Gastrocnemius medialis (tissue), 4 donors: Measurements from ENCODE around the gene OPCML. TPM values are rescaled to one million over a fixed set of nuclear protein-coding genes. Genes with fewer than 3 reads are reported as not detected.

Source experiments
- ATAC-seq, 2 donors: fragments of 150-250 bp; one replicate each; pipeline ENCODE4 v1.9.1; 2016
- DNase-seq, 2 donors: peaks; one replicate each; pipeline ENCODE4 v3.0.0-alpha.2; 2019
- H3K27ac ChIP-seq, 4 donors: fragments of 200-600 bp; sonication (generic); 1 replicate in 1 of 4; 2 replicates in 3 of 4; pipeline ENCODE4 v1.5.1; 2016 to 2018; ENCODE audit warnings: mild to moderate bottlenecking in 2 of 4, moderate library complexity in 1 of 4
- H3K27me3 ChIP-seq, 3 donors: fragments of 200-600 bp; sonication (generic) in 2 of 3; 1 replicate in 1 of 3; 2 replicates in 2 of 3; pipeline versions ENCODE4 v1.5.1 to v1.6.0; 2016 to 2019; ENCODE audit warnings: mild to moderate bottlenecking in 1 of 3, moderate library complexity in 1 of 3
- H3K36me3 ChIP-seq, 2 donors: fragments of 200-600 bp; sonication (generic) in 1 of 2; one replicate each; pipeline ENCODE4 v1.5.1; 2017 to 2018
- H3K4me1 ChIP-seq, 2 donors: fragments of 200-600 bp; sonication (generic) in 1 of 2; one replicate each; pipeline ENCODE4 v1.5.1; 2016 to 2017; ENCODE audit warnings: mild to moderate bottlenecking in 2 of 2
- H3K4me3 ChIP-seq, 4 donors: fragments of 200-600 bp; sonication (generic) in 3 of 4; 1 replicate in 1 of 4; 2 replicates in 3 of 4; pipeline ENCODE4 v1.5.1; 2016 to 2019; ENCODE audit warnings: mild to moderate bottlenecking in 2 of 4
- H3K9me3 ChIP-seq, 3 donors: fragments of 200-600 bp; sonication (generic) in 2 of 3; 1 replicate in 1 of 3; 2 replicates in 2 of 3; pipeline ENCODE4 v1.5.1; 2016 to 2019
- POLR2A ChIP-seq, 2 donors: fragments of 450-650 bp; IDR thresholded peaks; one replicate each; pipeline ENCODE4 v1.6.1; 2017; ENCODE audit warnings: antibody characterized with exemption in 2 of 2, mild to moderate bottlenecking in 2 of 2, moderate library complexity in 2 of 2
- in situ Hi-C, 4 donors: fragments of 200-750 bp; cut with MboI; loops; one replicate each; pipeline versions ENCODE4 v1.15.0 to v1.8.0; 2017; ENCODE audit warnings: low sequenced_read_pairs in 4 of 4
- intact Hi-C: fragments of 100-400 bp; cut with DNase I; formaldehyde crosslinking; loops from one replicate; pipeline ENCODE4 v1.15.1; 2023; ENCODE audit warnings: low total_unique reads
- total RNA-seq, 4 donors: library from RNA; depleted of rRNA; stranded (reverse); fragments of >200 nt; gene quantifications; one replicate each; pipeline versions ENCODE4 v1.1.0 to v1.2.3, GENCODE V29; 2016
- TF ChIP-seq, protein P1 (sequence below), 5 experiments: fragments of 450-650 bp in 3 of 5; fragments of 200-600 bp in 2 of 5; sonication (generic) in 2 of 5; IDR thresholded peaks in 4 of 5; conservative IDR thresholded peaks in 1 of 5; 1 replicate in 4 of 5; 2 replicates in 1 of 5; pipeline ENCODE4 v1.5.1; 2016 to 2019; ENCODE audit warnings: antibody characterized with exemption in 5 of 5, mild to moderate bottlenecking in 3 of 5, moderate library complexity in 3 of 5

OPCML gene
- total RNA-seq, 4 donors from 2014 or later, result not detected

GRCh38 chr11:133228471-133229329 lies 303.6 kb downstream of the OPCML start:
- intact Hi-C loops (no loop called here), in situ Hi-C loops (no loop called here)
- peak overlapping the region; percentile 16 to 50 (median 24) for H3K4me3 ChIP-seq

DNA sequence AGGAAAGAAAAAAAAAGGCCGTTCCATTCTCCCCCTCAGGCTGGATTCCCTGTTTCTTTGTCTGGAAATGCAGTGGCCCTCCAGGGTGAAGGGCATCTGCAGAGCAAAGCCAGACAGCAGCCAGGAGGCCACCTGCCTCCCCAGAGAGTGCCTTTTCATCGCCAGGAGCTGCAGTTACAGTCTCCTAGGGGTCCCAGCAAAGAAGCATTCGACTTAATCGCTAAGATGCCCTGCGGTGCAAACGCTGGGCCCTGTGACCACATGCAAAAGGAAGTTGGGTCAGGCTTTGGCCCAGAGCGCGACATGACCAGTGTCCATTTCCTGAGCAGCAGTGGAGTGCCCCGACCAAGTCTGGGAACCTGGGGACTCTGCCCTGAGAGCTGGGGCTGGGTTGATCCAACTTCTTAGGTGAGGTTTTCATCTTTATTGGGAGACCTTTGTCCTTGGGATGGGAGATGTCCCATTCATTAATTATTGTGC lies 304.6 kb downstream of the OPCML start:
- no peak for DNase-seq
- Histone ChIP-seq H3K4me1 (no peaks in the 10 kb centered on the region), H3K9me3 (no peaks in the 10 kb centered on the region), H3K27me3 (no peaks in the 10 kb centered on the region), H3K4me3 (no peak overlapping the region), H3K27ac (no peak overlapping the region), H3K36me3 (no peaks in the 10 kb centered on the region)
- no peak for ATAC-seq
- intact Hi-C loops (no loop called here), in situ Hi-C loops (no loop called here)
- TF ChIP-seq POLR2A (IDR thresholded peaks at IDR 0.05), result no peak
- TF ChIP-seq, protein P1, sequence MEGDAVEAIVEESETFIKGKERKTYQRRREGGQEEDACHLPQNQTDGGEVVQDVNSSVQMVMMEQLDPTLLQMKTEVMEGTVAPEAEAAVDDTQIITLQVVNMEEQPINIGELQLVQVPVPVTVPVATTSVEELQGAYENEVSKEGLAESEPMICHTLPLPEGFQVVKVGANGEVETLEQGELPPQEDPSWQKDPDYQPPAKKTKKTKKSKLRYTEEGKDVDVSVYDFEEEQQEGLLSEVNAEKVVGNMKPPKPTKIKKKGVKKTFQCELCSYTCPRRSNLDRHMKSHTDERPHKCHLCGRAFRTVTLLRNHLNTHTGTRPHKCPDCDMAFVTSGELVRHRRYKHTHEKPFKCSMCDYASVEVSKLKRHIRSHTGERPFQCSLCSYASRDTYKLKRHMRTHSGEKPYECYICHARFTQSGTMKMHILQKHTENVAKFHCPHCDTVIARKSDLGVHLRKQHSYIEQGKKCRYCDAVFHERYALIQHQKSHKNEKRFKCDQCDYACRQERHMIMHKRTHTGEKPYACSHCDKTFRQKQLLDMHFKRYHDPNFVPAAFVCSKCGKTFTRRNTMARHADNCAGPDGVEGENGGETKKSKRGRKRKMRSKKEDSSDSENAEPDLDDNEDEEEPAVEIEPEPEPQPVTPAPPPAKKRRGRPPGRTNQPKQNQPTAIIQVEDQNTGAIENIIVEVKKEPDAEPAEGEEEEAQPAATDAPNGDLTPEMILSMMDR (IDR thresholded peaks at IDR 0.05 in 4 of 5, conservative IDR thresholded peaks at IDR 0.05 in 1 of 5), result no peak

More at GRCh38 chr11:133228471-133229329, 303.6 kb downstream of the OPCML start:
- Histone ChIP-seq H3K9me3 (no peaks in the 10 kb centered on the region), H3K36me3 (no peaks in the 10 kb centered on the region), H3K4me1 (no peaks in the 10 kb centered on the region), H3K27ac (no peak overlapping the region), H3K27me3 (no peaks in the 10 kb centered on the region)
- DNase-seq (no peak), ATAC-seq (peak in 1 of 2 donors; percentile 19)
- TF ChIP-seq, protein P1 (IDR thresholded peaks at IDR 0.05 in 4 of 5, conservative IDR thresholded peaks at IDR 0.05 in 1 of 5), result no peak
- no peak for TF ChIP-seq POLR2A (IDR thresholded peaks at IDR 0.05)

DNA sequence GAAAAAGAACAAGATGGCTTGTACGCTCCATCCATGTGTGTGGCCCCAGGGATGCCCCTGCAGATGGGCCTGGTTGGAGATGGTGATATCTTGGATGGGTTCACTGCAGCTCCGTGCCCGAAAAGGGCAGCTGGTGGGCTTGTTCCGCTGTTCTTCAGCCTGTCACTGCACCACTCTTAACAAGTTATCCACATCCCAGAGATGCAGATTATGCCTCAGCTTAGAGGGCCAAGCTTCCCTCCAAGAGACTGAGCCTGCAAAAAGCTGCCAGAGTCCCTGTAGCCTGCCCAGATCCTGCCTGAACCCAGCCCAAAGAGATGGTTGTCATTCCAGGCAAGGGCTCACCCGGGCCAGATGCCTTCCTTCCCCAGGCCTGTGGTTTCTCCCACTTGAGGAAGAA lies 308.0 kb downstream of the OPCML start:
- ATAC-seq (no peak), DNase-seq (no peak)
- intact Hi-C loops (no loop called here), in situ Hi-C loops (no loop called here)
- H3K27me3 ChIP-seq, result no peaks in the 10 kb centered on the region
- H3K27ac ChIP-seq, result no peak overlapping the region
- no peak overlapping the region for H3K4me3 ChIP-seq
- TF ChIP-seq, protein P1 (IDR thresholded peaks at IDR 0.05 in 4 of 5, conservative IDR thresholded peaks at IDR 0.05 in 1 of 5), result no peak
- no peak for TF ChIP-seq POLR2A (IDR thresholded peaks at IDR 0.05)
- H3K4me1 ChIP-seq, result no peaks in the 10 kb centered on the region
- H3K9me3 ChIP-seq, result no peaks in the 10 kb centered on the region
- no peaks in the 10 kb centered on the region for H3K36me3 ChIP-seq

GRCh38 chr11:133222425-133223330 lies 309.6 kb downstream of the OPCML start:
- no peaks in the 10 kb centered on the region for H3K27me3 ChIP-seq
- ATAC-seq, result no peak
- TF ChIP-seq, protein P1 (IDR thresholded peaks at IDR 0.05 in 4 of 5, conservative IDR thresholded peaks at IDR 0.05 in 1 of 5), result no peak
- no peak for TF ChIP-seq POLR2A (IDR thresholded peaks at IDR 0.05)
- in situ Hi-C loops, result no loop called here
- DNase-seq, result no peak
- H3K9me3 ChIP-seq, result no peaks in the 10 kb centered on the region
- no peak overlapping the region for H3K4me3 ChIP-seq
- no peak overlapping the region for H3K27ac ChIP-seq
- no peaks in the 10 kb centered on the region for H3K4me1 ChIP-seq
- intact Hi-C loops, result no loop called here
- no peaks in the 10 kb centered on the region for H3K36me3 ChIP-seq
